Measurements from ENCODE around the gene HIBADH. TPM values are rescaled to one million over a fixed set of nuclear protein-coding genes. Genes with fewer than 3 reads are reported as not detected.

The HIBADH gene
- total RNA-seq: 33.4 and 39.0 TPM in 2 replicates

DNA sequence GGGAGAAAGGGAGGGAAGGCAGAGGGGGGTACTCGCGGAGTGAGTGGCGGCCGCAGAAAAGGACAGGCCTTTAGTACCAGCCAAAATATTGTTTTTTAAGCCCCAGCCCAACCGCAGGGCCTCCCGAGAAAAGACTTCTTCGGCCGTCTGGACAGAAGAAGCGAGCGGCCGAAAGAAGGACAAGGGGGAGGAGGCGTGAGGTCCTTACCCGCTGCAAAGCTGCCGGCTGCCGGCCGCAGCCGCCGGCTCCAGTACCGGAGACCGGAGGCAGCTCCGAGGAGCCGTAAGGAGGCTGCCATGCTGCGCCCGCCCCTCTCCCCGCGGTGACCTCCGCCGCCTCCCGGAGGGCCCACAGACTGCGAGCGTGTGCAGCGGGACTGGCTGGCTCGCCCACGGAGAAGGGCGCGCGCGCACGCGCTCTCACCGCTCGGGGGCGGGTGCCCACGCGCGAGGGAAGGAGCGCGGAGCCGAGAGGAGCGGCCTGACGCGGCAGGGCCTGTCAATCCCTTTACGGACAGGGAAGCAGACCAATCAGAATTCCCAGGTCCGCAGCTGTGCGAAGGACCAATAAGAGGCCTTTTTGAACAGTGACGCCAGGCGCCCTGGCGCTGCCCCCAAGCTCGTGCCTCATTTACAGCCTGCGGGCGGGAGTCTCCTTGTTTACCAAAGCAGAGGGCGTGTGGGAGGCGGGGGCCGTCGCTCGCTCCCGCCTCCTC lies at the start of gene HIBADH:
Gene HIBADH, minus strand, starts transcription at position 394 of the 716 bp plus-strand sequence. Its CDS starts 95 bp downstream, at position 299.
- FAIRE-seq (no peak), DNase-seq (ENCODE audit: low read depth) (peak; percentile 94)
- TF ChIP-seq, protein P1, sequence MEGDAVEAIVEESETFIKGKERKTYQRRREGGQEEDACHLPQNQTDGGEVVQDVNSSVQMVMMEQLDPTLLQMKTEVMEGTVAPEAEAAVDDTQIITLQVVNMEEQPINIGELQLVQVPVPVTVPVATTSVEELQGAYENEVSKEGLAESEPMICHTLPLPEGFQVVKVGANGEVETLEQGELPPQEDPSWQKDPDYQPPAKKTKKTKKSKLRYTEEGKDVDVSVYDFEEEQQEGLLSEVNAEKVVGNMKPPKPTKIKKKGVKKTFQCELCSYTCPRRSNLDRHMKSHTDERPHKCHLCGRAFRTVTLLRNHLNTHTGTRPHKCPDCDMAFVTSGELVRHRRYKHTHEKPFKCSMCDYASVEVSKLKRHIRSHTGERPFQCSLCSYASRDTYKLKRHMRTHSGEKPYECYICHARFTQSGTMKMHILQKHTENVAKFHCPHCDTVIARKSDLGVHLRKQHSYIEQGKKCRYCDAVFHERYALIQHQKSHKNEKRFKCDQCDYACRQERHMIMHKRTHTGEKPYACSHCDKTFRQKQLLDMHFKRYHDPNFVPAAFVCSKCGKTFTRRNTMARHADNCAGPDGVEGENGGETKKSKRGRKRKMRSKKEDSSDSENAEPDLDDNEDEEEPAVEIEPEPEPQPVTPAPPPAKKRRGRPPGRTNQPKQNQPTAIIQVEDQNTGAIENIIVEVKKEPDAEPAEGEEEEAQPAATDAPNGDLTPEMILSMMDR (IDR thresholded peaks at IDR 0.05; ENCODE audit: insufficient read depth, low read length, severe bottlenecking): peak; percentile 21
- H3K27me3 ChIP-seq (ENCODE audit: control insufficient read depth, insufficient read depth, low read length): no peaks in the 10 kb centered on the region
- H3K36me3 ChIP-seq (ENCODE audit: control insufficient read depth, insufficient read depth, low read length): peaks cover 1% of the 10 kb centered on the region
- peak within 1 kb of the TSS; percentile 81 for H3K4me3 ChIP-seq (ENCODE audit: low read depth, low read length)

DNA sequence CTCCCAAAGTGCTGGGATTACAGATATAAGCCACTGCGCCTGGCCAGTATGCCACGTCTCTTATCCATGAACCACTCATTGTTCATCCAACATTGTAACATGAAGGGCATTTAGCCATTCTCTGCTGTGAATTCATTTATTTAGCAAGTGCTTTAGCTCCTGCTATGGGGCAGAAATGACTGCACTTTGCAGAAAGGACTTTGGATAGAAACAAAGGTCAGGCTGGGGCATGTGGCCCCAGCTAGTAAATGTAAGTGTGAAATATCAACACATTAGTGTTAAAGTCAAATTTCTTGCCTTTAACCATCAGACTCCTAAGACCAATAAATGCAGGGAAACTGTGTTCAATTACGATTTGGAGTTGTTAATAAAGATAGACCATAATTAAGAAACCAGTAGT lies 49.5 kb upstream of the HIBADH start:
- no peak for DNase-seq (ENCODE audit: low read depth)

DNA sequence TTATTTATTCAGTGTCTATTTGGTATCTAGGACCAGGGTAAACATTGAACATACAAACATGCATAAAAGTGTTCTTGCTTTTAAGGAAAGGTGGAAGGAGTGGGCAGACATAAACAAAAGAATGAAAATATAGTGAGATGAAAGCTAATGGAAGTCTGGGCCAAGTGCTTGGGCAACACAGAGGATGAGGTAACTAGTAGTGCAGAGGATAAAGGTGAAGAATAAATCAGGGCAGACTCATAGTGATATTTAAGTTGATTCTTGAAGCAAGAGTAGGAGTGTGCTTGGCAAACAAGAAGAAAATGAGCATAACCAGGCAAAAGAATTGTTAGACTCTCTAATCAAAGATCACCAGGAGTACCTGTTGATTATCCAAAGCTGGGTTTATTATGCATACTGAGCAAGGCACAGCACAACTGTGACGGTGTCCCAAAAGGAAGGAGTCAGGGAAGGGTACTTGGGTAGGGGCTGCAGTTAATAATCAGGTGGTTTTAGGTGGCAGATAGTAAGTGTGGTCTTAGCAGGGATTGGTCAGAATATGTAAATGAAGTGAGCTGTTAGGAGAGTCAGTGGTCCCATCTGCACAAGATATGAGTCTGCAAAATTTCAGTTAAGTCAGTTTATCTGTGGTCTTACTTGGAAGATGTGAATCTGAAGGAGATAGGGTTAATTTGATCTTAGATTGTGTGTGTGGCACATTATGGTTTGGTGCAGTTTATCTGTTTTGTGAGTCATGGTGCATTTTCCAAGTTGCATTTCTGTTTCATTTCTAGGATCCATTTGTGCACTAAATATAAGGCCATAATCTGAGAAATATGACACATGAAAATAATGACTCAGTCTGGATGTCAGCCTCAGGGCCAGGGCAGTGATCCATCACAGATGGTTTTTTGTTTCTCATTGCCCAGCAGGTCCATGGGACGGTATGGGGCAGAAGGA lies 46.7 kb upstream of the HIBADH start:
- FAIRE-seq: no peak
- TF ChIP-seq, protein P1 (IDR thresholded peaks at IDR 0.05; ENCODE audit: insufficient read depth, low read length, severe bottlenecking): no peak
- no peaks in the 10 kb centered on the region for H3K36me3 ChIP-seq (ENCODE audit: control insufficient read depth, insufficient read depth, low read length)
- H3K27me3 ChIP-seq (ENCODE audit: control insufficient read depth, insufficient read depth, low read length): no peaks in the 10 kb centered on the region
- H3K4me3 ChIP-seq (ENCODE audit: low read depth, low read length): no peak overlapping the region
- DNase-seq (ENCODE audit: low read depth): peak; percentile 41

More for the DNA sequence above, 49.5 kb upstream of the HIBADH start:
- FAIRE-seq: no peak
- Histone ChIP-seq H3K27me3 (ENCODE audit: control insufficient read depth, insufficient read depth, low read length) (no peaks in the 10 kb centered on the region), H3K36me3 (ENCODE audit: control insufficient read depth, insufficient read depth, low read length) (no peaks in the 10 kb centered on the region), H3K4me3 (ENCODE audit: low read depth, low read length) (no peak overlapping the region)
- TF ChIP-seq, protein P1 (IDR thresholded peaks at IDR 0.05; ENCODE audit: insufficient read depth, low read length, severe bottlenecking): no peak

DNA sequence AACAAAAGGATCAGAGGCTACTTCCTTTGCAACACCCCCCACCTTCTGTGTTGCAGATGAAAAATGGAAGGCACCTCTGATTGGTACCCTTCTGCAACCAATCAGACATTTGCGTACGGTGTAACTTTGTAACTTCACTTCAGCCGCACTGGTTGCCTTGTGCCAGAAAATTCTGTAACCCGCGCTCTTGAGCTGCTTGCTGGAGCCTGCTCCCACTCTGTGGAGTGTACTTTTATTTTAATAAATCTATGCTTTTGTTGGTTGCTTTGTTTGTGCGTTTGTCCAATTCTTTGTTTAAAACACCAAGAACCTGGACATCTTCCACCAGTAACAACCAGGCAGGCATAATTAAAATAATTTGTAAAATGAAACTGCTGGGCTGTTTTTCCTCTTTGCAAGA lies 45.8 kb upstream of the HIBADH start:
- Histone ChIP-seq H3K27me3 (ENCODE audit: control insufficient read depth, insufficient read depth, low read length) (no peaks in the 10 kb centered on the region), H3K4me3 (ENCODE audit: low read depth, low read length) (no peak overlapping the region), H3K36me3 (ENCODE audit: control insufficient read depth, insufficient read depth, low read length) (no peaks in the 10 kb centered on the region)
- TF ChIP-seq, protein P1 (IDR thresholded peaks at IDR 0.05; ENCODE audit: insufficient read depth, low read length, severe bottlenecking): no peak
- DNase-seq (ENCODE audit: low read depth) (no peak), FAIRE-seq (no peak)

DNA sequence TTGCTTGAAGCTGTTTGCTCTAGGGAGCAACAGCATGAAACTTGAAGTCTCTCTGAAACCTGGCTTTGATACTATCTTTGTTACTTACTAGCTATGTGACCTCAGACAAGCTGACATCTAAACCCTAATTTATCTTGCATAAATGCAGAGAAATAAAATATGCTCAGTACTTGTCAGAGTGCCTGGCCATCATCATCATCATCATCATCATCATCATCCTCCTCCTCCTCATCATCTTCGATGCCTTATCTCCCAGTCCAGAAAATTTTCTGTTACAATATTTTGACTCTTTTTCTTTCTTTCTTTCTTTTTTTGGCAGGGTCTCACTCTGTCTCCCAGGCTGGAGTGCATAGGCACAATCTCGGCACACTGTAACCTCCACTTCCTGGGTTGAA lies 42.5 kb upstream of the HIBADH start:
- Histone ChIP-seq H3K27me3 (ENCODE audit: control insufficient read depth, insufficient read depth, low read length) (no peaks in the 10 kb centered on the region), H3K4me3 (ENCODE audit: low read depth, low read length) (no peak overlapping the region), H3K36me3 (ENCODE audit: control insufficient read depth, insufficient read depth, low read length) (no peaks in the 10 kb centered on the region)
- DNase-seq (ENCODE audit: low read depth) (no peak), FAIRE-seq (no peak)
- TF ChIP-seq, protein P1 (IDR thresholded peaks at IDR 0.05; ENCODE audit: insufficient read depth, low read length, severe bottlenecking): no peak
